GM10266 (cell line): ENCODE measurements around the gene ARHGAP26.
A peak's percentile ranks its signal among the peaks of the same experiment; 100 is the strongest.

Source experiments
- DNase-seq: peaks from one replicate; pipeline ENCODE4 v3.0.0; 2012; ENCODE audit errors: extremely low spot score
- TF ChIP-seq, protein P1 (sequence below): IDR thresholded peaks from 2 replicates; pipeline ENCODE4 v1.5.1; 2012; ENCODE audit warnings: mild to moderate bottlenecking, low read depth; ENCODE audit not compliant: control insufficient read depth, insufficient read depth; ENCODE audit errors: missing control alignments

Gene ARHGAP26

GRCh38 chr5:143014017-143014651 lies 244.0 kb downstream of the ARHGAP26 start:
- TF ChIP-seq, protein P1, sequence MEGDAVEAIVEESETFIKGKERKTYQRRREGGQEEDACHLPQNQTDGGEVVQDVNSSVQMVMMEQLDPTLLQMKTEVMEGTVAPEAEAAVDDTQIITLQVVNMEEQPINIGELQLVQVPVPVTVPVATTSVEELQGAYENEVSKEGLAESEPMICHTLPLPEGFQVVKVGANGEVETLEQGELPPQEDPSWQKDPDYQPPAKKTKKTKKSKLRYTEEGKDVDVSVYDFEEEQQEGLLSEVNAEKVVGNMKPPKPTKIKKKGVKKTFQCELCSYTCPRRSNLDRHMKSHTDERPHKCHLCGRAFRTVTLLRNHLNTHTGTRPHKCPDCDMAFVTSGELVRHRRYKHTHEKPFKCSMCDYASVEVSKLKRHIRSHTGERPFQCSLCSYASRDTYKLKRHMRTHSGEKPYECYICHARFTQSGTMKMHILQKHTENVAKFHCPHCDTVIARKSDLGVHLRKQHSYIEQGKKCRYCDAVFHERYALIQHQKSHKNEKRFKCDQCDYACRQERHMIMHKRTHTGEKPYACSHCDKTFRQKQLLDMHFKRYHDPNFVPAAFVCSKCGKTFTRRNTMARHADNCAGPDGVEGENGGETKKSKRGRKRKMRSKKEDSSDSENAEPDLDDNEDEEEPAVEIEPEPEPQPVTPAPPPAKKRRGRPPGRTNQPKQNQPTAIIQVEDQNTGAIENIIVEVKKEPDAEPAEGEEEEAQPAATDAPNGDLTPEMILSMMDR: peak; percentile 52
- DNase-seq: no peak

DNA sequence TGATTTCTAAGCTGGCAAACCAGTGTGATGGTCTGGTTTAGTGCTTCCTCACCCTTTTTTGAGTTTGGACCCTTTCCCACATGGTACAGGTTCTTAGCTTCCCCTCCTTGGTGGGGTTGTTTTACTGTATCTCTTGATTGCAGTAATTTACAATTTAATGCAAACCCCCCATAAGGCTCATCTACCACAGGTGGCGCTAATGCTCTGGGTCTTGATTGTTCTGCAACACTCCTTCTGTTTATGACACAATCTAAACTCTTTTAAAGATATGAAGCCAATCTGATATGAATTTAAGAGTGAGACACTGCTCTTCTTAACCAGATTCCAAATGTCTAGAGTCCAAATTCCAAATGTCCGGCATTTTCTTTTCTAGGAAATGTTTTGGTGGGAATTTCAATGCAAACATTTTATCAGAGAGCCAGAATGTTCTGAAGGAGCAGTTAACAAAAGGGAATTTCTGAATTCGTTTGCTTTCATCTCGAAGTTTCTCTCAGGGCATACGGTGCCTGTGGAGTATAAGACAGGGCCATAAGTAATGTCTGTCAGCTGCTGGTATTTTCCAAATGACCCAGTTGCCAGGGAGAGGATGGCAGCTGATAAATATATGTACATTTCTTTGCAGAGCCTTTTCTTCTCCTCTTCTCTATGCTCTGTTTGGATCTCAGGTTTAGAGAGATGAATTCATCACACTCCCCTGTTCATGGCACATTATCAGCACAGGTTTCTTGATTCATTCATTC lies 246.8 kb downstream of the ARHGAP26 start:
- TF ChIP-seq, protein P1: peak; percentile 59
- DNase-seq: peak; percentile 29

DNA sequence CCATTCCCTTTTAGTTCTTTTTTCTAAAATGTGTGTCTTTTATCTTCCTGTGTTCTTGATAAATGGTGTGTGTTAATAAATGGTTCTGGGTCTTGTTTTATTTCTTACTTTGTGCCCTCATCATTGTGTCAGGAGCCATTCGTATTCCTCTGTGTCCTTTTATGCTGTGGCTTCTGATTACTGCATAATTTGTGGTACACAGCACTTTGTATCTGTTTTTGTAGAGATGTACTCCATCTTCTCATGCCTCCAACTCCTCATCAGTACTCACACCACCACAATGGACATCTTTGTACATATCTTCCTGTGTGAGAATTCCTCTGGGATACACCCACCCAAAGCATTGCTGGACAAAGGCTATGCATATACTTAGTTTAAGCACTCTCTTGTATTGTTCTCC lies 247.4 kb downstream of the ARHGAP26 start:
- TF ChIP-seq, protein P1: no peak
- no peak for DNase-seq

GRCh38 chr5:143017992-143018391 lies 247.8 kb downstream of the ARHGAP26 start:
- DNase-seq: no peak
- TF ChIP-seq, protein P1: no peak

- TF ChIP-seq, protein P1: no peak
- DNase-seq: no peak
Measured at GRCh38 chr5:143019157-143019556, 249.0 kb downstream of the ARHGAP26 start.

- TF ChIP-seq, protein P1: no peak
- peak; percentile 62 for DNase-seq
Measured at GRCh38 chr5:143019614-143020515, 249.7 kb downstream of the ARHGAP26 start.

GRCh38 chr5:143021595-143021994 lies 251.4 kb downstream of the ARHGAP26 start:
- DNase-seq: no peak

More at GRCh38 chr5:143021595-143021994, 251.4 kb downstream of the ARHGAP26 start:
- TF ChIP-seq, protein P1: no peak
